Omental fat pad (tissue), 4 donors: ENCODE measurements around the gene C1QBP. TPM values are rescaled to one million over a fixed set of nuclear protein-coding genes. Genes with fewer than 3 reads are reported as not detected.

Experiments used
- ATAC-seq: fragments of 150-250 bp; one replicate; pipeline ENCODE4 v1.9.1; 2016; ENCODE audit warnings: mild to moderate bottlenecking, moderate library complexity; ENCODE audit not compliant: low FRiP score
- DNase-seq: peaks from one replicate; pipeline ENCODE4 v3.0.0-alpha.2; 2019; ENCODE audit warnings: low spot score
- total RNA-seq, 4 donors: library from RNA; depleted of rRNA; stranded (reverse); fragments of >200 nt; gene quantifications; one replicate each; pipeline ENCODE4 v1.1.0, GENCODE V29; 2016
- TF ChIP-seq, protein P1 (sequence below), 3 donors: fragments of 450-650 bp; IDR thresholded peaks; one replicate each; pipeline ENCODE4 v1.5.1; 2016 to 2017; ENCODE audit warnings: antibody characterized with exemption in 3 of 3, mild to moderate bottlenecking in 3 of 3, moderate library complexity in 2 of 3

The C1QBP gene
- total RNA-seq, 4 donors from 2014 or later: 89.8 to 149 (median 102) TPM

DNA sequence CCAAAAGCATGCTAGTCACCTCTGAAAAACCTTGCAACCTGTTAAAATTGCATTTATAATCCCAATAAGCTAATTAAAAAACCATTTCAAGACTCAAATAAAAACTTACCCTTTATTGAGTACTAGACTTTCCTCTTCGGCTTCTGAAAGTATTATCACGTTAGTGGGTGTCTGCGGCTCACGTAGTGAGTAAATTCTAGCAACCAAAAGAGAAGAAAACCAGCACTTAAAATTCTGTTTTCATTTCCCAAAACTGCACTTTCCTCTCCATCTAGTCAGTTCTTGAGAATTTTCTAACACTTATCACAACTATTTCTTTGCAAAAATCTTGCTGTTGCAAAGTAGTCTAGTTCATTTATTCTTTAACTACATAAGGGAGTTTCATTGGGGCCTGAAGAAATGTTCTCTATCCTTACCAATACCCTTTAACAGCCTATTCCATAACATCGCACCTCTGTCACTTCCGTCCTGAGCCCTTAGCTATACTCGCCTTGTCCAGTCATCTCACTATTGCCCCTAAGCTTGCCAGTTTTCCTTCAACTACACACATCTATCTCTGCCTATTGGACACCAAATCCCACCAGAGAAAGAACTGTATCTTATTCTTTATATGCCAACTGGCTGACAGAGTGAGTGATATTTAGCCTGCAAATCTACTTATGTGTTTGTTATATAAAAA, 28.2 kb downstream of the C1QBP start:
- ATAC-seq: no peak

DNA sequence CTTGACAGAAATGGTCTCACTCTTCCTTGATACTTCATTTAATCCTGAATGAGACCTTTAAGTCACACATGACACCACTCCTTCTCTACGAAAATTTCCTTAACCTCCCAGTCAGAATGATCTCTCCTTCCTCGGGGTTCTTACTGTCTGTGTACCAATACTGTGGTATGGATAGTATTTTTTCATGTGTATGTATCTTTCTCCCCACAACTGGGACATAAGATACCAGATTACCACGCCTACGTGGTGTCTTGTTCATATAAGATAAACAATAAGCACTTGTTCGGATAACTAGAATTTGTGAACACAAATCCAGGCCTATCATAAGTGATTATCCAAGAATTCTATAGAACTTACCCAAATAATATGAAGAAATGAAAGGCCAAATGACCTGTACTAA, 30.8 kb downstream of the C1QBP start:
- DNase-seq: no peak
- TF ChIP-seq, protein P1, sequence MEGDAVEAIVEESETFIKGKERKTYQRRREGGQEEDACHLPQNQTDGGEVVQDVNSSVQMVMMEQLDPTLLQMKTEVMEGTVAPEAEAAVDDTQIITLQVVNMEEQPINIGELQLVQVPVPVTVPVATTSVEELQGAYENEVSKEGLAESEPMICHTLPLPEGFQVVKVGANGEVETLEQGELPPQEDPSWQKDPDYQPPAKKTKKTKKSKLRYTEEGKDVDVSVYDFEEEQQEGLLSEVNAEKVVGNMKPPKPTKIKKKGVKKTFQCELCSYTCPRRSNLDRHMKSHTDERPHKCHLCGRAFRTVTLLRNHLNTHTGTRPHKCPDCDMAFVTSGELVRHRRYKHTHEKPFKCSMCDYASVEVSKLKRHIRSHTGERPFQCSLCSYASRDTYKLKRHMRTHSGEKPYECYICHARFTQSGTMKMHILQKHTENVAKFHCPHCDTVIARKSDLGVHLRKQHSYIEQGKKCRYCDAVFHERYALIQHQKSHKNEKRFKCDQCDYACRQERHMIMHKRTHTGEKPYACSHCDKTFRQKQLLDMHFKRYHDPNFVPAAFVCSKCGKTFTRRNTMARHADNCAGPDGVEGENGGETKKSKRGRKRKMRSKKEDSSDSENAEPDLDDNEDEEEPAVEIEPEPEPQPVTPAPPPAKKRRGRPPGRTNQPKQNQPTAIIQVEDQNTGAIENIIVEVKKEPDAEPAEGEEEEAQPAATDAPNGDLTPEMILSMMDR (IDR thresholded peaks at IDR 0.05): no peak
- ATAC-seq: no peak

More for the DNA sequence above, 28.2 kb downstream of the C1QBP start:
- TF ChIP-seq, protein P1 (IDR thresholded peaks at IDR 0.05): no peak
- no peak for DNase-seq

DNA sequence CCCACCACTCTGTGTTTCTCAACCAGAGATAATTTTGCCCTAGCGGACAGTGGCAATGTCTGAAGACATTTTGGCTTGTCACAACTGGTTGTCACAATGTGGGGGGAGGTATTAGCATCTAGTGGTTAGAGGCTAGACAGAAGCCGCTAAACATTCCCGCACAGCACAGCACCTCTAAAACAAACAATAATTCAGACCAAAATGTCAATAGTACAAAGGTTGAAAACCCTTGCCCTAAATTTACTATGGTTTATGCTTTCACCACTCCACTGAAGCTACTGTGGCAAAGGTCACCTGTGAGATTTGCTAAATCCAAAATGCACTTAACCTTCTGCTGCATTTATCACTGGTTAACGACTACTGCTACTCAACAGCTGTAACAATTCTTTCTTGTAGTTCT, 33.6 kb downstream of the C1QBP start:
- DNase-seq (no peak), ATAC-seq (no peak)
- TF ChIP-seq, protein P1 (IDR thresholded peaks at IDR 0.05): no peak

DNA sequence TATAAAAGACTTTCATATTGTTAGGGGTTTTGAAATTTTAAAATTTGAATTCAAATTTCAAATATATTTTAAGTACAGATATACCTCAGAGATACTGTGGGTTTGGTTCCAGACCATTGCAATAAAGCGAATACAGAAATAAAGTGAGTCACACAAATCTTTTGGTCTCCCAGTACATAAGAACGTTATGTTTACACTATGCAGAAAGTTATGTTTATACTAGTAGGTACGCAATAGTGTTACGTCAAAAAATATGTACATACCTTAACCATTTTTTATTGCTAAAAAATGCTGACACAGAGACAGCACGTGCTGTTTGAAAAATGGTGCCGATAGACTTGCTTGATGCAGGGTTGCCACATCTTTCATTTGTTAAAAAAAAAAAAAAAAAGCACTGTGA, 39.2 kb downstream of the C1QBP start:
- TF ChIP-seq, protein P1 (IDR thresholded peaks at IDR 0.05): no peak
- DNase-seq: no peak
- ATAC-seq: no peak

DNA sequence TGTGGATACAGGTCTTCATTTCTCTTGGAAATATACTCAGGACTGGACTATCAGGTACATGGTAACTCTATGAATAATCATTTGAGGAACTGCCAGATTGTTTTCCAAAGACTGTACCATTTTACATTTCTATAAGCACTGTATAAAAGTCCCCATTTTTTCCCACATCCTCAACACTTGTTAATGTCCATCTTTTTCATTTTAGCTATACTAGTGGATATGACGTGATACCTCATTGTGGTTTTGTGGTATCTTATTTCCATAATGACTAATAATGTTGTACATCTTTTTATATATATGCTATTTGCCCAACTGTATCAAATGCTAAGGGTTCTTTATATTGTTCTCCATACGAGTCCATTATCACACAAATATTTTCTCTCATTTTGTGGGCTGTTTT, 42.3 kb downstream of the C1QBP start:
- TF ChIP-seq, protein P1 (IDR thresholded peaks at IDR 0.05): no peak
- no peak for ATAC-seq
- no peak for DNase-seq

DNA sequence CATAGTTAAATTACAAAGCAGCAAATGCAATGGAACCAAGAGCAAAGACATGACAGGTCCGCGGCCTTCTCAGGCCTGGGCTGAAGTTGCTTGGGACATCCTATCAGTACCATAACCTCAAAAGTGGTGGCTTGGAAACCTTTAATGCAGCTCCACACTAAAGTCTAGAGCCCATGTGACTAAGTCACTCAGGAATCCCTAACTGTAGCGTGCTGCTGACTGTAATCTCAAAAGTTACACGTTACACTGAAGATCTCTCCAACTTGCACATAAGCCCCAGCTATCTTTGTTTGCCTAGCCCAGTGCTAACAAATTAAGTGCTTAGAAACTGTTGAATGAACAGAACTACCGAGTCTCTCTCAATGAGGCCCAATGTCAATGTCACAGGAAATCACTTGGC, 47.3 kb downstream of the C1QBP start:
- DNase-seq: no peak
- no peak for ATAC-seq
- TF ChIP-seq, protein P1 (IDR thresholded peaks at IDR 0.05): no peak

Other genes starting within 250 kb of the C1QBP start
- 10 to 100 TPM in 1 of 4 donors, 1 to 10 TPM in 3; 7.0 to 21.6 (median 8.9) TPM for gene ZNF594, start 247.3 kb downstream of the C1QBP start, total RNA-seq
- 10 to 100 TPM in 1 of 4 donors, 1 to 10 TPM in 3; 4.1 to 10.4 (median 5.3) TPM for gene SCIMP, start 204.3 kb downstream of the C1QBP start, total RNA-seq
- gene RABEP1, start 156.9 kb downstream of the C1QBP start, total RNA-seq: 10 to 100 TPM; 46.3 to 65.9 (median 55.8) TPM
- gene NUP88, start 19.5 kb downstream of the C1QBP start, total RNA-seq: 10 to 100 TPM; 61.6 to 92.3 (median 70.6) TPM
- gene RPAIN, start 19.0 kb downstream of the C1QBP start, total RNA-seq: 10 to 100 TPM; 27.9 to 44.8 (median 30.7) TPM
- gene DHX33, start 29.8 kb upstream of the C1QBP start, total RNA-seq: 10 to 100 TPM; 10.2 to 34.1 (median 10.7) TPM
- gene DERL2, start 47.0 kb upstream of the C1QBP start, total RNA-seq: 10 to 100 TPM; 31.4 to 47.3 (median 42.2) TPM
- gene MIS12, start 47.4 kb upstream of the C1QBP start, total RNA-seq: 10 to 100 TPM; 13.8 to 21.3 (median 15.7) TPM
- gene NLRP1, start 145.4 kb upstream of the C1QBP start, total RNA-seq: 10 to 100 TPM; 26.1 to 88.3 (median 28.8) TPM